Osteocyte (in vitro differentiated cells): ENCODE measurements around the gene GRIK2. TPM values are rescaled to one million over a fixed set of nuclear protein-coding genes. Genes with fewer than 3 reads are reported as not detected.

Experiments used
- DNase-seq: peaks from one replicate; pipeline ENCODE4 v3.0.0; 2021; ENCODE audit warnings: mixed read lengths; ENCODE audit not compliant: unreplicated experiment; ENCODE audit errors: extremely low spot score
- H3K27ac Mint-ChIP-seq: one replicate; pipeline ENCODE4 v1.8.0; 2021; ENCODE audit warnings: mild to moderate bottlenecking, mixed read lengths; ENCODE audit not compliant: unreplicated experiment
- H3K27me3 Mint-ChIP-seq: one replicate; pipeline ENCODE4 v1.8.0; 2021; ENCODE audit warnings: mixed read lengths; ENCODE audit not compliant: unreplicated experiment
- H3K36me3 Mint-ChIP-seq: one replicate; pipeline ENCODE4 v1.8.0; 2021; ENCODE audit warnings: mixed read lengths; ENCODE audit not compliant: unreplicated experiment
- H3K4me1 Mint-ChIP-seq: one replicate; pipeline ENCODE4 v1.8.0; 2021; ENCODE audit warnings: mixed read lengths; ENCODE audit not compliant: unreplicated experiment
- H3K4me3 Mint-ChIP-seq: one replicate; pipeline ENCODE4 v1.8.0; 2021; ENCODE audit warnings: mild to moderate bottlenecking, moderate library complexity, mixed read lengths; ENCODE audit not compliant: unreplicated experiment
- H3K9me3 Mint-ChIP-seq: one replicate; pipeline ENCODE4 v1.8.0; 2021; ENCODE audit warnings: mixed read lengths; ENCODE audit not compliant: unreplicated experiment
- CTCF ChIP-seq: fragments of 200-600 bp; sonication (generic); IDR thresholded peaks from 2 replicates; pipeline ENCODE4 v1.5.0; 2021; ENCODE audit warnings: antibody characterized with exemption, mild to moderate bottlenecking, moderate library complexity
- total RNA-seq: library from RNA; stranded (reverse); gene quantifications from 2 replicates; pipeline ENCODE4 v1.2.1, GENCODE V29; 2021

GRIK2 gene
- total RNA-seq, 1 donor from 2014 or later: 7.1 TPM

DNA sequence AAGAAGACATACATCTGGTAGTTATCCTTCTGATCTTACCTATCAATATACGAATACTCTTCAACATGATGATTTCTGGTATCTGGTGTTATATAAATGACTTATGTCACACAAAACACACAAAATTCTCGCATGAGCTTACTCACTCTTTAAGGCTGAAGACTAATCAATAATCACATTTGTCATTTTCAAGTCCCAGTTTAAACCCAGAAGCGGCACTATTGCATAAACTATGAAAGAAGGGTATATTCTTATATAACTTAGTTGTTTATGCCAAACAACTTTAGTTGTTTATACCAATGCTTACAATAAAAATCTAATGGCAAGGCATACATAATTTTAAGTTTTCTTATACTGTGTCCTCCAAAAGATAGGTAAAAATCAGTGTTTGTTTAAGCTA, 293.1 kb downstream of the GRIK2 start:
- H3K27ac Mint-ChIP-seq: no peak overlapping the region

GRCh38 chr6:101689156-101689555, 295.6 kb downstream of the GRIK2 start:
- Mint-ChIP-seq H3K4me1 (no peaks in the 10 kb centered on the region), H3K27ac (no peak overlapping the region), H3K4me3 (no peak overlapping the region), H3K36me3 (peaks cover 2% of the 10 kb centered on the region), H3K27me3 (no peaks in the 10 kb centered on the region), H3K9me3 (no peaks in the 10 kb centered on the region)
- no peak for TF ChIP-seq CTCF
- DNase-seq: no peak

More for the DNA sequence above, 293.1 kb downstream of the GRIK2 start:
- peaks cover 2% of the 10 kb centered on the region for H3K36me3 Mint-ChIP-seq
- no peaks in the 10 kb centered on the region for H3K4me1 Mint-ChIP-seq
- H3K27me3 Mint-ChIP-seq: no peaks in the 10 kb centered on the region
- H3K4me3 Mint-ChIP-seq: no peak overlapping the region
- no peak for DNase-seq
- TF ChIP-seq CTCF: no peak
- H3K9me3 Mint-ChIP-seq: no peaks in the 10 kb centered on the region

GRCh38 chr6:101689695-101690094, 296.2 kb downstream of the GRIK2 start:
- no peak for TF ChIP-seq CTCF
- H3K36me3 Mint-ChIP-seq: peaks cover 2% of the 10 kb centered on the region
- no peak overlapping the region for H3K4me3 Mint-ChIP-seq
- no peak overlapping the region for H3K27ac Mint-ChIP-seq
- no peaks in the 10 kb centered on the region for H3K27me3 Mint-ChIP-seq
- no peaks in the 10 kb centered on the region for H3K9me3 Mint-ChIP-seq
- H3K4me1 Mint-ChIP-seq: no peaks in the 10 kb centered on the region
- DNase-seq: no peak

- H3K27ac Mint-ChIP-seq: no peak overlapping the region
- H3K9me3 Mint-ChIP-seq: no peaks in the 10 kb centered on the region
- H3K4me1 Mint-ChIP-seq: no peaks in the 10 kb centered on the region
- no peaks in the 10 kb centered on the region for H3K27me3 Mint-ChIP-seq
- no peak for TF ChIP-seq CTCF
- no peak for DNase-seq
- no peak overlapping the region for H3K4me3 Mint-ChIP-seq
- peaks cover 4% of the 10 kb centered on the region for H3K36me3 Mint-ChIP-seq
These were observed 307.1 kb downstream of the GRIK2 start for GRCh38 chr6:101700655-101701054.

DNA sequence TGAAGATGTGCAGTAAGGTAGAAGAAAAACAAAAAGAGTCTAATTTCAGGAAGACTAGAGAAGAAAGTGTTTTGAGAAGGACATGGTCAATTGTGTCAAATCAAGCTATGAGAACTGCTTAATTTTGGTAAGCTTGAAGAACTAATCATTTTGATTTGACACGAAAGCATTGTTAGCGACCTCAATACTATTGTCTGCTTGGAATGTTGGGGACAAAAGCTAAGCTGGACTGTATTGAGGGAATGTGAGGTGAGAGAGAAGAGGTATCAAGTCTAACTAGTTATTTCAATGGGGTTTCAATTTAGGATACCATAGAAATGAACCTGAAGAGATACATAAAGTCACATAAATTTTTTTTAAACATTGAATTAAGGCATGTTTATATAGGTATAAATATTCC, 309.8 kb downstream of the GRIK2 start:
- Mint-ChIP-seq H3K27ac (no peak overlapping the region), H3K4me1 (no peaks in the 10 kb centered on the region), H3K36me3 (peaks cover 4% of the 10 kb centered on the region), H3K4me3 (no peak overlapping the region), H3K9me3 (no peaks in the 10 kb centered on the region), H3K27me3 (no peaks in the 10 kb centered on the region)
- DNase-seq: no peak
- no peak for TF ChIP-seq CTCF
